Tibial nerve (tissue), 4 donors: ENCODE measurements around the gene ETV3. TPM values are rescaled to one million over a fixed set of nuclear protein-coding genes. Genes with fewer than 3 reads are reported as not detected.
"Not testable (repeated sequence)": the region's sequence is repeated elsewhere in the genome, so short reads cannot be mapped to it uniquely, and the experiment has no call there.

Source experiments
- DNase-seq, 2 donors: peaks; one replicate each; pipeline ENCODE4 v3.0.0-alpha.2; 2019; ENCODE audit warnings: low spot score in 2 of 2
- H3K27ac ChIP-seq, 4 donors: fragments of 200-600 bp; sonication (generic) in 3 of 4; one replicate each; pipeline ENCODE4 v1.5.1; 2017 to 2019; ENCODE audit warnings: mild to moderate bottlenecking in 1 of 4
- H3K27me3 ChIP-seq, 2 donors: fragments of 200-600 bp; sonication (generic) in 1 of 2; one replicate each; pipeline versions ENCODE4 v1.5.1 to v1.6.0; 2017 to 2019
- H3K36me3 ChIP-seq, 3 donors: fragments of 200-600 bp; sonication (generic); one replicate each; pipeline ENCODE4 v1.5.1; 2018 to 2019
- H3K4me1 ChIP-seq, 4 donors: fragments of 200-600 bp; sonication (generic) in 3 of 4; one replicate each; pipeline ENCODE4 v1.5.1; 2017 to 2019
- H3K4me3 ChIP-seq, 4 donors: fragments of 200-600 bp; sonication (generic) in 3 of 4; one replicate each; pipeline ENCODE4 v1.5.1; 2017 to 2019; ENCODE audit warnings: mild to moderate bottlenecking in 1 of 4, moderate library complexity in 1 of 4
- H3K9me3 ChIP-seq, 4 donors: fragments of 200-600 bp; sonication (generic) in 3 of 4; one replicate each; pipeline ENCODE4 v1.5.1; 2017 to 2019
- EP300 ChIP-seq, 2 donors: sonication (generic); formaldehyde crosslinking; IDR thresholded peaks; one replicate each; pipeline ENCODE4 v1.6.1; 2017; ENCODE audit warnings: antibody characterized with exemption in 2 of 2, mild to moderate bottlenecking in 1 of 2
- POLR2A ChIP-seq, 2 donors: fragments of 450-650 bp; IDR thresholded peaks; one replicate each; pipeline ENCODE4 v1.6.1; 2017; ENCODE audit warnings: antibody characterized with exemption in 2 of 2, mild to moderate bottlenecking in 2 of 2, moderate library complexity in 2 of 2
- WGBS, 2 donors: methylation state at CpG; one replicate each; pipeline ENCODE4 v1.1.5; 2018; 5-methylcytosine and 5-hydroxymethylcytosine counted together
- total RNA-seq, 4 donors: library from RNA; depleted of rRNA; stranded (reverse); fragments of >200 nt; gene quantifications; one replicate each; pipeline ENCODE4 v1.1.0, GENCODE V29; 2016
- TF ChIP-seq, protein P1 (sequence below), 5 experiments: fragments of 200-600 bp in 3 of 5; fragments of 450-650 bp in 2 of 5; sonication (generic) in 3 of 5; IDR thresholded peaks; one replicate each; pipeline ENCODE4 v1.5.1; 2016 to 2019; ENCODE audit warnings: antibody characterized with exemption in 5 of 5, mild to moderate bottlenecking in 3 of 5, moderate library complexity in 2 of 5

The ETV3 gene
- total RNA-seq, 4 donors from 2014 or later = 18.4 to 20.0 (median 19.1) TPM

DNA sequence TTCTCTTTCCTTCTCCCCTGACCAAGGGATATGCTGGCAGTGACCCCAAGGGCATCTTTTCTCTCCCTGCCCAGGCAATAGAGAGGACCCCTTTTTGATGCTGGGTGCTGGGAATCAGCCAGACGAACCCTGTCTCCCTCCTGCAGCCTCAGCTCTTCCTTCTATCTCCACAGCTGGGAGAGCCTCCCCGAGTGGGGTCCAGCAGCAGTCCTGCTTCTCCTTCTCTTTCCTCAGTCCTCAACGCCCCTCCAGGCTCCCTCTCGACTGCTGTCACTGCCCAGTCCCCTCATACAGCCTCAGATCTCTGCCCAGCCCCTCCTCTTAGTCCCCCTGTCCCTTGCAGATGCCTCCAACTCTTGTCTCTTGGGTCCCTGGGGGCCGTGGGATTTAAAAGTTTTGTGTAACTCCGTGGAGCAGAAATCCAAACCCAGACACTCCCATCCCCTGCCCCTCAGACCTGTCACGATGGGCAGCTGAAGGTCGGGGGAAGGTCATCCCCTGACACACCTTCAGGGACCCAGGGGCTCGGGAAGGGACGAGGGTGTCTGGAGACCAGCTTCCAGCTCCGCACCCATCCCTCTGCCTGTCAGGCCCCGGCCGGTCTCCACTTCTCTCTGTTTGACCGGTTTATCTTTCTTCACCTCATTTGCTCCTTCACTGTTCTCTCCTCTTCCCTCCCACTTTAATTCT lies 32.8 kb downstream of the ETV3 start:
- no peak for DNase-seq
- no peaks in the 10 kb centered on the region for H3K4me1 ChIP-seq
- H3K27ac ChIP-seq = no peak overlapping the region
- H3K9me3 ChIP-seq = no peaks in the 10 kb centered on the region
- H3K4me3 ChIP-seq = no peak overlapping the region
- 65 to 70% methylated on average over 14 of the region's 14 CpGs for WGBS, 2 donors
- TF ChIP-seq EP300 (IDR thresholded peaks at IDR 0.05) (no peak), POLR2A (IDR thresholded peaks at IDR 0.05) (no peak)
- TF ChIP-seq, protein P1, sequence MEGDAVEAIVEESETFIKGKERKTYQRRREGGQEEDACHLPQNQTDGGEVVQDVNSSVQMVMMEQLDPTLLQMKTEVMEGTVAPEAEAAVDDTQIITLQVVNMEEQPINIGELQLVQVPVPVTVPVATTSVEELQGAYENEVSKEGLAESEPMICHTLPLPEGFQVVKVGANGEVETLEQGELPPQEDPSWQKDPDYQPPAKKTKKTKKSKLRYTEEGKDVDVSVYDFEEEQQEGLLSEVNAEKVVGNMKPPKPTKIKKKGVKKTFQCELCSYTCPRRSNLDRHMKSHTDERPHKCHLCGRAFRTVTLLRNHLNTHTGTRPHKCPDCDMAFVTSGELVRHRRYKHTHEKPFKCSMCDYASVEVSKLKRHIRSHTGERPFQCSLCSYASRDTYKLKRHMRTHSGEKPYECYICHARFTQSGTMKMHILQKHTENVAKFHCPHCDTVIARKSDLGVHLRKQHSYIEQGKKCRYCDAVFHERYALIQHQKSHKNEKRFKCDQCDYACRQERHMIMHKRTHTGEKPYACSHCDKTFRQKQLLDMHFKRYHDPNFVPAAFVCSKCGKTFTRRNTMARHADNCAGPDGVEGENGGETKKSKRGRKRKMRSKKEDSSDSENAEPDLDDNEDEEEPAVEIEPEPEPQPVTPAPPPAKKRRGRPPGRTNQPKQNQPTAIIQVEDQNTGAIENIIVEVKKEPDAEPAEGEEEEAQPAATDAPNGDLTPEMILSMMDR (IDR thresholded peaks at IDR 0.05) = no peak
- peaks cover 0 to 33% of the 10 kb centered on the region in 2 donors for H3K27me3 ChIP-seq
- H3K36me3 ChIP-seq = no peaks in the 10 kb centered on the region

DNA sequence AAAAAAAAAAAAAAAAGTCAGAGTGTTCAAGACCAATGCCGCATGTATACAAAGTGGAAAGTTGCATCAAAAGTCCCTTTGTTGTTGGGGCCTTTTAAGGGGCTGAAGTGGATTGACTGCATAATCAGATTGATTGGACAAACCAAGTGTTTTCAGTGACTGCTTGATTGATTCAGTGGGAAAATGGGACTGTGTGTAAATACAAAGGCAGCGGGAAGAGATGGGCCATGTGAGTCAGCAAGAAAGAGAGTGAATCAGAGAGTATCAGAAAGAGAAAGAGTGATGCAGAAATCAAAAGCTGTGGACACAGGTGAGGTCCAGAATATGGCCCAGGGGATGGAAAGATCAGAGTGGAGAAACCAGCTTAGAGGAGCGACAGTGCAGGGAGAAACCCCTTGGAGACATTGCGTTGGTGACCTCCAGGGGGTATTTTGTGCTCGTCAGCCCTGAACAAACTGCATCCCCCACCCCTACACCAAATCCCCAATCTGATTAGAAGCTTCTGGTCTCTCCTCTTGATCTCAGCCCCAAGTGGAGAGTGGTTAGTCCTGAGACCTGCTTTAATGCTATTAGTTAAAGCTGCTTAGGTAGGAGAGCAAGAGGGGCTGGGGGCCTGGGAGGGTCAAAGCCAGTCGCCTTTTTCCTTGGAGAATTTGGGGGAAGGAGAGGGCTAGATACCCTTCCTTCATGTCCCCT lies 33.4 kb downstream of the ETV3 start:
- no peaks in the 10 kb centered on the region for H3K9me3 ChIP-seq
- 54 to 59% methylated on average over 6 of the region's 6 CpGs for WGBS, 2 donors
- no peak for TF ChIP-seq POLR2A (IDR thresholded peaks at IDR 0.05)
- TF ChIP-seq, protein P1 (IDR thresholded peaks at IDR 0.05) = no peak
- TF ChIP-seq EP300 (IDR thresholded peaks at IDR 0.05) = no peak
- no peak for DNase-seq
- H3K4me1 ChIP-seq = no peaks in the 10 kb centered on the region
- H3K4me3 ChIP-seq = no peak overlapping the region
- H3K27ac ChIP-seq = no peak overlapping the region
- no peaks in the 10 kb centered on the region for H3K36me3 ChIP-seq
- peaks cover 0 to 26% of the 10 kb centered on the region in 2 donors for H3K27me3 ChIP-seq

DNA sequence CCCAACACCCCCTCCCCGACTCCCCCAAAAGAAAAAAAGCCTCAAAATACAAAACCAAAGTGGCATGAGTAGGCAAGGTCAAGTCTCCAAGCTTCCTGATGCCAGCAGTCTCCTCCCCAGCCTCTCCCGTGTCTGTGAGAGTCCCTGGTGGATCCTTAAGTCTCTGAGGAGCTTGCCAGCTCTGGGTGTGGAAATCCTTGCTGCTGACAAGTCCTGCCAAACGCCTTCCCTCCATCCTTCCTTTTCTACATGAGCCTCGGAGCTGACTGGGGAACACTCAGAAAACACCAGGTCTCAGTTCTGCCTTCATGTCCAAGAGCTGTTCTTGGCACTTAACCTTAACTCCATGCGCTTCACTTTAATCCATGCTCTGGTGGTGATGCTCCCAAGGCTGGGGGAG lies 34.9 kb downstream of the ETV3 start:
- no peak overlapping the region for H3K4me3 ChIP-seq
- no peaks in the 10 kb centered on the region for H3K4me1 ChIP-seq
- H3K27me3 ChIP-seq = peaks cover 0 to 13% of the 10 kb centered on the region in 2 donors
- TF ChIP-seq, protein P1 (IDR thresholded peaks at IDR 0.05) = no peak
- no peaks in the 10 kb centered on the region for H3K9me3 ChIP-seq
- H3K27ac ChIP-seq = no peak overlapping the region
- WGBS, 2 donors = 71 to 77% methylated on average over 5 of the region's 5 CpGs
- no peaks in the 10 kb centered on the region for H3K36me3 ChIP-seq
- DNase-seq = no peak

DNA sequence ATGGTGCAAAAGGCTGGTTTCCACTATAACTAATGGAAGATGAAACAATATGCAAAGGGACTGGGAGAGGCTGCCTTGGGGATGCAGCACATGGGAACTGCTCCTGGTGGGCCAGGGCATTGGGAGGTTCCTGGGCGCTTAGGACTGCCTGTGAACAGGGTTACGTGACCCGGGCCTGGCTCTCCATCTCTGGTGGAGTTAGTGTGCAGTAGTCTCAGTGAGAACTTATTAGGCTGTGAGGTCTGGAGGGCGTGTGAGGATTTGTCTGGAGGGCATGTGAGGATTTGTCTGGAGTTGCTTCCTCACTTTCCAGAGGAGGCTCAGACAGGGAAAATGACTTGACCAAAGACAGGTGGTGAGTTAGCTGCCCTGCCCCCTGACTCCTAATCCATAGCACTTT lies 37.0 kb downstream of the ETV3 start:
- H3K36me3 ChIP-seq = no peaks in the 10 kb centered on the region
- no peaks in the 10 kb centered on the region for H3K4me1 ChIP-seq
- no peaks in the 10 kb centered on the region for H3K27me3 ChIP-seq
- 80 to 90% methylated on average over 4 of the region's 4 CpGs for WGBS, 2 donors
- no peaks in the 10 kb centered on the region for H3K9me3 ChIP-seq
- no peak overlapping the region for H3K27ac ChIP-seq
- H3K4me3 ChIP-seq = no peak overlapping the region
- DNase-seq = no peak
- TF ChIP-seq EP300 (IDR thresholded peaks at IDR 0.05) (no peak), POLR2A (IDR thresholded peaks at IDR 0.05) (no peak)
- TF ChIP-seq, protein P1 (IDR thresholded peaks at IDR 0.05) = no peak

DNA sequence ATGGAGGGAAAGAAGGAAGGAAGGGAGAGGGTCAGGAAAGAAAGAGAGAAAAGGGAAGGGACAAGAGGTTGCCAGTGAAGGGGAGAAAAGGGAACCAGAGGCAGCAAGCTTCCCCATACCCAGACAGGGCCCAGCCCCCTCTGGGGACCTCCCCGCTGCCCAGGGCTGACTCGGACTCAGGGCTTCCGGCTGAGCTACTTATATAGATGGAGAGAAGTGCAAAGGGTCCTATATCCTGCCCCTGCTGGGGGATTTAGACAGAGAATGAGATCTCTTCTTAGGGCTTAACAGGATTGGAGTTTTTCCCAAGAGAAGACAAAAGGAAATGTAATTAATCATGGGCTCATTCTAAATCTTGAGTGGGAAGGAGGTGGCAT lies 38.6 kb downstream of the ETV3 start, which contains the start of gene ETV3L:
ETV3L (minus strand) TSS at position 176 of the 377 bp plus-strand sequence. CDS start 285 bp downstream, outside the sequence.
- H3K9me3 ChIP-seq = no peaks in the 10 kb centered on the region
- no peak within 1 kb of the TSS for H3K4me3 ChIP-seq
- H3K27ac ChIP-seq = no peak within 1 kb of the TSS
- no peak for DNase-seq
- H3K4me1 ChIP-seq = no peaks in the 10 kb centered on the region
- no peak for TF ChIP-seq POLR2A (IDR thresholded peaks at IDR 0.05)
- TF ChIP-seq, protein P1 (IDR thresholded peaks at IDR 0.05) = no peak
- no peaks in the 10 kb centered on the region for H3K36me3 ChIP-seq
- WGBS, 2 donors = 40 to 48% methylated on average over 3 of the region's 3 CpGs
- H3K27me3 ChIP-seq = no peaks in the 10 kb centered on the region

DNA sequence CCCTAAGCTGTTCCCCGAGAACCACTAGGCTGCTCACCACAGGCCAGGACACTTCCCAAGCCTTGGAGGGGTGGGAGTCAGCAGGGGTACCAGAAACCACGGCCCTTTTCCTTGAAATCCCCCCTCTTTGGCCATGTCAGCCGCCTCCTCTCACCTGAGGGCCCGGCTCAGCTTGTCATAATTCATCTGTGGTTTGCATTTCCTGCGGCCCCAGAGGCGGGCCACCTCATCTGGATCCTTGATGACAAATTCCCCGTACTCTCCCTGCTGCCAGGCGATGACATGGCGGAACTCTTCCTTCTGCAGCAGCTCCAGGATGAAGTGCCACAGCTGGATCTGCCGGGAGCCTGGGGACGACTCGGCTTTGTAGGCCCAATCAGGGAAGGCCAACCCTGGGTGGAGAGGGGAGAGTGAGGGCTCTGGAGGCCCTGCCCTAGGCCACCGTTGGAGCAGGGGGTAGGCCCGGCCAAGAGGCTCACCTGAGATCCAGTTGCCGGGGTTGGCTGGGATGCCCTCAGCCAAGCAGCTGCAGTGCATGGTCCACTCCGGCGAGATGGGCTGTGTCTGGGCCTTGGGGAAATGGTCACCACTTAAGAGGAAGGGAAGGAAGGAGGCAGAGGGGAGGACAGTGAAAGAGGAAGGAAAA lies 39.1 kb downstream of the ETV3 start:
- H3K9me3 ChIP-seq, H3K27me3 ChIP-seq, DNase-seq, H3K4me3 ChIP-seq, H3K36me3 ChIP-seq, H3K4me1 ChIP-seq, H3K27ac ChIP-seq: not testable (repeated sequence)
- 78 to 84% methylated on average over 17 of the region's 17 CpGs for WGBS, 2 donors
